ENCODE results near the gene PPFIA1.

The PPFIA1 gene

DNA sequence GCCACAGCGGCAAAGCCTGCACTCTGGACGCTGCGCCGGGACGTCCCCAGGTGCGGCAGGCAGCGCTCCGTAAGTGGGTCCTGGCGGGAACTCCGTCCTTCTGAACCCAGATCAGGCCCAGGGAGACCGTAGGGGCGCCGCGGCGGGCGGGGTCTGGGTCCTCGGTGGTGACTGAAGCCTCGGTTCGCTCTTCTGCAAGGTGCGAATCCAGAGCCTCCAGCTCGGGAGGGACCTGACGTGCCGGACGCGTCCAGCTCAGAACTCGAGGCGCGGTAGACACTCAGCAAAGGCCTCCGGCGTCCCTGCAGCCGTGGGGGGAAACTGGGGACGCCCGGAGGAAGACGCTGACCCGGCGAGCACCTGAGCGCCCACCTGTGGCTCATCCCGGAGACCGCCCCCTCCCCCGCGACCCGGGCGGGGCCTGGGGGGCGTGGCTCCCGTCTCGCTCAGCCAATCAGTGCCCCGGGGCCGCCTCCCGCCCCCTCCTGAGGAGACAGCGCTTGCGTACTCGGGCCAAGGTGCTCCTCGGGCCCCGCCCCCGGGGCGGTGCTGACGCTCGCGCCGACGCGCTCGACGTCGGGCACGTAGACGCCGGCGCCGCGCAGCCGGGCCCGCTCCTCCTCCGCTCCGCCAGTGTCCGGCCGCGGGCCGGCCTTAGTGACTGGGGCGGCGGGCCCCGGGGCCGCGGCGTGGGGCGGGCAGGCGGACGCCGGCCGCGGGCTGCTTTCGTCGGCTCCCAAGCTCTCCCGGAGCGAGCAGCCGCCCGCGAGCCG lies at the start of gene PPFIA1:
Gene PPFIA1, plus strand, starts transcription at position 587 of the 773 bp plus-strand sequence. CDS start 1,483 bp downstream, outside the sequence.
- TF ChIP-seq, protein P1, sequence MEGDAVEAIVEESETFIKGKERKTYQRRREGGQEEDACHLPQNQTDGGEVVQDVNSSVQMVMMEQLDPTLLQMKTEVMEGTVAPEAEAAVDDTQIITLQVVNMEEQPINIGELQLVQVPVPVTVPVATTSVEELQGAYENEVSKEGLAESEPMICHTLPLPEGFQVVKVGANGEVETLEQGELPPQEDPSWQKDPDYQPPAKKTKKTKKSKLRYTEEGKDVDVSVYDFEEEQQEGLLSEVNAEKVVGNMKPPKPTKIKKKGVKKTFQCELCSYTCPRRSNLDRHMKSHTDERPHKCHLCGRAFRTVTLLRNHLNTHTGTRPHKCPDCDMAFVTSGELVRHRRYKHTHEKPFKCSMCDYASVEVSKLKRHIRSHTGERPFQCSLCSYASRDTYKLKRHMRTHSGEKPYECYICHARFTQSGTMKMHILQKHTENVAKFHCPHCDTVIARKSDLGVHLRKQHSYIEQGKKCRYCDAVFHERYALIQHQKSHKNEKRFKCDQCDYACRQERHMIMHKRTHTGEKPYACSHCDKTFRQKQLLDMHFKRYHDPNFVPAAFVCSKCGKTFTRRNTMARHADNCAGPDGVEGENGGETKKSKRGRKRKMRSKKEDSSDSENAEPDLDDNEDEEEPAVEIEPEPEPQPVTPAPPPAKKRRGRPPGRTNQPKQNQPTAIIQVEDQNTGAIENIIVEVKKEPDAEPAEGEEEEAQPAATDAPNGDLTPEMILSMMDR (IDR thresholded peaks at IDR 0.05; ENCODE audit: low read depth, low read length), result no peak
- DNase-seq (ENCODE audit: low read depth, low spot score), result peak; percentile 94
- in situ Hi-C loops (cut with HindIII; ENCODE audit: low sequenced_read_pairs), result no loop called here
- peak within 1 kb of the TSS; percentile 83 for H3K4me3 ChIP-seq (ENCODE audit: low read depth, low read length)

DNA sequence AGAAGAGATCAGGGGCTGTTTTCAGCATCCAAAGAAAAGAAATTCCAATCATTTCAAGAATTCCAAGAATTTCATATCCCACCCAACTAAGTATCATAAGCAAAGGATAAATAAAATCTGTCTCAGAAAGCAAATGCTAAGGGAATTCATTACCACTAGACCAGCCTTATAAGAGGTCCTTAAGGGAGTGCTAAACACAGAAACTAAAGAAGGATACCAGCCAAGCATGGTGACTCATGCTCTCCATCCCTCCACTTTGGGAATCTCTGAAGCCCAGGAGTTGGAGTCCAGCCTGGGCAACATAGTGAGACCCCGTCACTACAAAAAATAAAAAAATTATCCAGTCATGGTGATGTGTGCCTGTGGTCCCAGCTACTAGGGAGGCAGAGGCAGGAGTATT lies 49.6 kb upstream of the PPFIA1 start:
- DNase-seq (ENCODE audit: low read depth, low spot score), result no peak
- in situ Hi-C loops (cut with HindIII; ENCODE audit: low sequenced_read_pairs), result no loop called here
- TF ChIP-seq, protein P1 (IDR thresholded peaks at IDR 0.05; ENCODE audit: low read depth, low read length), result no peak
- no peak overlapping the region for H3K4me3 ChIP-seq (ENCODE audit: low read depth, low read length)

DNA sequence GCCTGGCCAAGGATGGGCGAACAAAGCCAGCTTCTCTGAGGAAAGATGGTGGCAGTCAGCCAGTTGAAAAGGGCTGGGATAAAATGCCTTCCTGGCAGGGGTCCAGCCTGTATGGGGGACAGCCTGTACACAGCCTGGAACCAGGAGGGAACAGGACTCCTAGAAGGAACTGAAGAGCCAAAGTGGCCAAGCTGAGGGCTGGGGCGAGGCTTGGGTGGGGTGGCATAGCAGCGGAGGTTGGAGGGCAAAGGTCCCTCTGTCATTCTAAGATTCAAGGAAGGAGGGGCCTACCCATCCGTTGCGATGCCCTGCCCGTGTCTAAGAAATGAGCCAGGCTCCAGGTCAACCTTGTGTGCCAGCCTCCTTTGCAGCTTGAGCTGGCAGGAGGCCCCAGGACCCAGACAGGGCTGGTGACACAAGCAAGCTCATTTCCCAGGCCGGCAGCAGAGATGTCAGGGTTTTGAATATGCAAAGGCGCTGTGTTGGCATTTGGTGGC lies 44.8 kb upstream of the PPFIA1 start:
- TF ChIP-seq, protein P1 (IDR thresholded peaks at IDR 0.05; ENCODE audit: low read depth, low read length), result no peak
- in situ Hi-C loops (cut with HindIII; ENCODE audit: low sequenced_read_pairs), result no loop called here
- no peak overlapping the region for H3K4me3 ChIP-seq (ENCODE audit: low read depth, low read length)
- DNase-seq (ENCODE audit: low read depth, low spot score), result no peak

DNA sequence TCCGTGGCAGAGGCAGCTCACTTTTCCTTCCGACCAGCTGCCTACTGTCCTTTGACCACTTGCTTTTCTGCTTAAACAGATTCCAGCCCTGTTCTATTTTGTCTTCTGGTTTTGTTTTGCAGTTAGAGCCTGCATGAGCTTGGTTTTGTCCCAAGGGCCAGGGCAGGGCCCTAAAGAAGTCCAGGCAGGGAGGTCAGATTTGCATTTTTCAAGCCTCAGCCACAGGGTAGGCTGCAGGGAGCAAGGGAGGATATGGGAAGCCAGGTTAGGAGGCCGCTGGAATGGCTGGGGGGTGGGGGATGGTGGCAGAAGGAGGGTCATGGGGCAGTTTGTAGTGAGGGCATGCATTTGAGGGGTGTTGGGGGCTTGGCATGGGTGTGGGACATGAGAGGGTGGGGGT lies 44.3 kb upstream of the PPFIA1 start:
- TF ChIP-seq, protein P1 (IDR thresholded peaks at IDR 0.05; ENCODE audit: low read depth, low read length), result no peak
- in situ Hi-C loops (cut with HindIII; ENCODE audit: low sequenced_read_pairs), result no loop called here
- no peak overlapping the region for H3K4me3 ChIP-seq (ENCODE audit: low read depth, low read length)
- no peak for DNase-seq (ENCODE audit: low read depth, low spot score)

DNA sequence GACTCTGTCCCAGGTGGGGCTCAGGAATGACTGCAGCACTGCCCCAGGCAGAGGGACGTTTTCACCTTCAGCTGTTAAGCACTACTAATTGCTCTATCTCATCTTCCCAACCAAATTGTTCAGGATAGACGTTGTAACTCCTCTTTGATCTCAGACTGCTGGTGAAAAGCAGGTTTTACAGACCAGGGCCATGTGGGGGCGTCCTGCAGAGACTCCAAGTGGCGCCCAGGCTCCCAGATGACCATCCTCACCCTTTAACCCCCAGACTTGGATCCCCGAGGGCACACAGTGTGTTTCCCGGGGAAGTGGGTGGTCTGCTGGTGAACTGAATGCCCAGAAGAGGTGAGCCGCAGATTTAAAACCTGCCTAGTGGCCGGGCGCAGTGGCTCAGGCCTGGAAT lies 43.5 kb upstream of the PPFIA1 start:
- TF ChIP-seq, protein P1 (IDR thresholded peaks at IDR 0.05; ENCODE audit: low read depth, low read length), result no peak
- no peak overlapping the region for H3K4me3 ChIP-seq (ENCODE audit: low read depth, low read length)
- DNase-seq (ENCODE audit: low read depth, low spot score), result no peak
- in situ Hi-C loops (cut with HindIII; ENCODE audit: low sequenced_read_pairs), result no loop called here

DNA sequence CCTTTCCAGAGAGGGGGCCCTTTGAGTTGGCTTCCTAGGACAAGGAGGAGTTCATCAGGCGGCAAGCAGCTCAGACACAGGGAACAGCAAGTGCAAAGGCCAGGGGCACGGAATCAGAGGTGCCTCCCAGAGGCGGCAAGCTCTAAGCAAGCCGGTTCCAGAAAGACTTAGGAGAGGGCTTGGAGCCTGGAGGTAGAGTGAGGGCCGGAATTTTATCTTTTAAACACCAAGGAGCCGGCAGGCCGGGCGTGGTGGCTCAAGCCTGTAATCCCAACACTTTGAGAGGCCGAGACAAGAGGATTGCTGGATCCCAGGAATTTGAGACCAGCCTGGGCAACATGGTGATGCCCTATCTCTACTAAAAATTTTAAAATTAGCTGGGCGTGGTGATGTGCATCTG lies 40.8 kb upstream of the PPFIA1 start:
- TF ChIP-seq, protein P1 (IDR thresholded peaks at IDR 0.05; ENCODE audit: low read depth, low read length), result no peak
- in situ Hi-C loops (cut with HindIII; ENCODE audit: low sequenced_read_pairs), result no loop called here
- H3K4me3 ChIP-seq (ENCODE audit: low read depth, low read length), result no peak overlapping the region
- no peak for DNase-seq (ENCODE audit: low read depth, low spot score)
